ENCODE results near the gene EPO. TPM values are rescaled to one million over a fixed set of nuclear protein-coding genes. Genes with fewer than 3 reads are reported as not detected.

EPO gene
- polyA plus RNA-seq, 1 donor (not counting 4 experiments of a cell fraction or from before 2014, with no cell fraction given), result 0.35 TPM

- Histone ChIP-seq H3K27ac (ENCODE audit: control insufficient read depth, insufficient read depth, low read length) (no peak overlapping the region), H3K9ac (ENCODE audit: control insufficient read depth, extremely low read depth, insufficient read depth, low read length) (peak overlapping the region; percentile 63), H3K9me1 (ENCODE audit: control insufficient read depth, extremely low read depth, insufficient read depth, low read length) (no peaks in the 10 kb centered on the region), H3K79me2 (ENCODE audit: control insufficient read depth, insufficient read depth, low read length) (peaks cover 31% of the 10 kb centered on the region), H3K4me2 (ENCODE audit: control insufficient read depth, extremely low read depth, insufficient read depth, low read depth, low read length) (peak overlapping the region; percentile 73), H2AFZ (ENCODE audit: control insufficient read depth, low read length) (no peak overlapping the region), H3K27me3 (ENCODE audit: control insufficient read depth, extremely low read depth, insufficient read depth, low read length) (no peaks in the 10 kb centered on the region), H3K36me3 (ENCODE audit: control insufficient read depth in 2 of 2, extremely low read depth in 1 of 2, insufficient read depth in 2 of 2, low read length in 2 of 2) (peaks cover 18 to 22% of the 10 kb centered on the region in 2 experiments), H3K4me1 (ENCODE audit: control insufficient read depth, extremely low read depth, insufficient read depth, low read length) (peaks cover 10% of the 10 kb centered on the region), H3K9me3 (ENCODE audit: control insufficient read depth, low read depth, low read length) (no peaks in the 10 kb centered on the region), H3K4me3 (ENCODE audit: control insufficient read depth in 2 of 3, extremely low read depth in 1 of 3, insufficient read depth in 2 of 3, low read depth in 1 of 3, low read length in 3 of 3) (peak overlapping the region; percentile 51 to 97 (median 88)), H4K20me1 (ENCODE audit: control insufficient read depth, extremely low read depth, insufficient read depth, low read length) (peaks cover 3% of the 10 kb centered on the region)
- dilution Hi-C loops (cut with MboI; ENCODE audit: extremely low pct_ligation_motif_present, low sequenced_read_pairs), result no loop called here
- FAIRE-seq (no peak), DNase-seq (ENCODE audit: low read depth, low spot score) (peak; percentile 33)
- TF ChIP-seq EZH2 (IDR thresholded peaks at IDR 0.05; ENCODE audit: low read length), result no peak
- TF ChIP-seq CTCF (optimal IDR thresholded peaks at IDR 0.05 in 1 of 3, IDR thresholded peaks at IDR 0.05 in 1 of 3, conservative IDR thresholded peaks at IDR 0.05 in 1 of 3; ENCODE audit: extremely low read depth in 1 of 3, insufficient read depth in 2 of 3, low read length in 3 of 3), result no peak
Observed at GRCh38 chr7:100675581-100676350, 44.5 kb upstream of the EPO start.

GRCh38 chr7:100676501-100677306 lies 43.6 kb upstream of the EPO start:
- Histone ChIP-seq H3K4me3 (ENCODE audit: control insufficient read depth in 2 of 3, extremely low read depth in 1 of 3, insufficient read depth in 2 of 3, low read depth in 1 of 3, low read length in 3 of 3) (peak overlapping the region; percentile 48 to 97 (median 88)), H2AFZ (ENCODE audit: control insufficient read depth, low read length) (no peak overlapping the region), H3K27me3 (ENCODE audit: control insufficient read depth, extremely low read depth, insufficient read depth, low read length) (no peaks in the 10 kb centered on the region), H3K27ac (ENCODE audit: control insufficient read depth, insufficient read depth, low read length) (no peak overlapping the region), H3K36me3 (ENCODE audit: control insufficient read depth in 2 of 2, extremely low read depth in 1 of 2, insufficient read depth in 2 of 2, low read length in 2 of 2) (peaks cover 19 to 28% of the 10 kb centered on the region in 2 experiments), H3K9me1 (ENCODE audit: control insufficient read depth, extremely low read depth, insufficient read depth, low read length) (no peaks in the 10 kb centered on the region), H4K20me1 (ENCODE audit: control insufficient read depth, extremely low read depth, insufficient read depth, low read length) (peaks cover 3% of the 10 kb centered on the region), H3K4me2 (ENCODE audit: control insufficient read depth, extremely low read depth, insufficient read depth, low read depth, low read length) (peak overlapping the region; percentile 41), H3K4me1 (ENCODE audit: control insufficient read depth, extremely low read depth, insufficient read depth, low read length) (peaks cover 10% of the 10 kb centered on the region), H3K9me3 (ENCODE audit: control insufficient read depth, low read depth, low read length) (no peaks in the 10 kb centered on the region), H3K79me2 (ENCODE audit: control insufficient read depth, insufficient read depth, low read length) (peaks cover 31% of the 10 kb centered on the region), H3K9ac (ENCODE audit: control insufficient read depth, extremely low read depth, insufficient read depth, low read length) (no peak overlapping the region)
- DNase-seq (ENCODE audit: low read depth, low spot score) (no peak), FAIRE-seq (no peak)
- dilution Hi-C loops (cut with MboI; ENCODE audit: extremely low pct_ligation_motif_present, low sequenced_read_pairs), result no loop called here
- TF ChIP-seq EZH2 (IDR thresholded peaks at IDR 0.05; ENCODE audit: low read length) (no peak), CTCF (optimal IDR thresholded peaks at IDR 0.05 in 1 of 3, IDR thresholded peaks at IDR 0.05 in 1 of 3, conservative IDR thresholded peaks at IDR 0.05 in 1 of 3; ENCODE audit: extremely low read depth in 1 of 3, insufficient read depth in 2 of 3, low read length in 3 of 3) (no peak)
